PC-3 (cell line): ENCODE data around the gene ZMYM2. TPM values are rescaled to one million over a fixed set of nuclear protein-coding genes. Genes with fewer than 3 reads are reported as not detected.

Experiments used
- ATAC-seq: fragments of 200-7000 bp; cut with Tn5 transposase; 2 replicates; pipeline ENCODE4 v1.9.1; 2020; ENCODE audit warnings: mild to moderate bottlenecking, moderate library complexity
- BruUV-seq: library from RNA; stranded (reverse); fragments of 400-500 nt; replicated peaks from 2 replicates; lab custom pipeline; 2021; lab: Mats Ljungman, UMichigan
- CTCF ChIA-PET: fragments of 300-600 bp; sonication (Branson Sonifier 250); formaldehyde crosslinking; loops from one replicate; lab custom pipeline; 2022; ENCODE audit warnings: antibody characterized with exemption; lab: Charles Lee
- POLR2A ChIA-PET: fragments of 300-600 bp; sonication (Branson Sonifier 250); formaldehyde crosslinking; loops from one replicate; lab custom pipeline; 2022; ENCODE audit warnings: antibody characterized with exemption; ENCODE audit not compliant: unreplicated experiment; lab: Charles Lee
- DNase-seq: peaks from one replicate; pipeline ENCODE4 v3.0.0-alpha.2; 2015
- H2AFZ ChIP-seq: fragments of 300-600 bp; sonication (generic); 2 replicates; pipeline ENCODE4 v1.6.0; 2016; ENCODE audit warnings: antibody characterized with exemption, low read length
- H3F3A ChIP-seq: fragments of 300-600 bp; sonication (generic); one replicate; pipeline ENCODE4 v1.6.0; 2017; ENCODE audit warnings: antibody characterized with exemption, low read length, control low read depth, mild to moderate bottlenecking; ENCODE audit not compliant: unreplicated experiment
- H3K27ac ChIP-seq: fragments of 300-600 bp; sonication (generic); 2 replicates; pipeline ENCODE4 v1.5.1; 2016; ENCODE audit warnings: mild to moderate bottlenecking, low read length
- H3K27me3 ChIP-seq: fragments of 300-600 bp; sonication (generic); 2 replicates; pipeline ENCODE4 v1.6.1; 2016; ENCODE audit warnings: low read length, mixed read lengths
- H3K36me3 ChIP-seq: fragments of 300-600 bp; sonication (generic); 2 replicates; pipeline ENCODE4 v1.6.1; 2016; ENCODE audit warnings: low read depth, mixed run types, low read length, mixed read lengths
- H3K4me1 ChIP-seq: fragments of 300-600 bp; sonication (generic); 2 replicates; pipeline ENCODE4 v1.5.1; 2016; ENCODE audit warnings: low read length; ENCODE audit not compliant: insufficient read depth
- H3K4me2 ChIP-seq: fragments of 300-600 bp; sonication (generic); 2 replicates; pipeline ENCODE4 v1.6.0; 2016; ENCODE audit warnings: low read length
- H3K4me3 ChIP-seq: fragments of 300-600 bp; sonication (generic); 2 replicates; pipeline ENCODE4 v1.5.1; 2016; ENCODE audit warnings: mild to moderate bottlenecking, low read length, mixed read lengths
- H3K79me2 ChIP-seq: fragments of 300-600 bp; sonication (generic); 2 replicates; pipeline ENCODE4 v1.6.1; 2017; ENCODE audit warnings: low read length, mixed read lengths
- H3K9ac ChIP-seq: fragments of 300-600 bp; sonication (generic); 2 replicates; pipeline ENCODE4 v1.6.0; 2016; ENCODE audit warnings: mild to moderate bottlenecking, low read length
- H3K9me2 ChIP-seq: fragments of 300-600 bp; sonication (generic); replicated peaks from 2 replicates; pipeline ENCODE4 v1.6.1; 2016; ENCODE audit warnings: mixed run types, low read length, mixed read lengths
- H3K9me3 ChIP-seq: fragments of 300-600 bp; sonication (generic); 2 replicates; pipeline ENCODE4 v1.6.1; 2016; ENCODE audit warnings: low read length, mixed read lengths
- H4K20me1 ChIP-seq: fragments of 300-600 bp; sonication (generic); 2 replicates; pipeline ENCODE4 v1.6.1; 2016; ENCODE audit warnings: low read length, mixed read lengths
- EZH2 ChIP-seq: fragments of 300-600 bp; sonication (generic); IDR thresholded peaks from one replicate; pipeline ENCODE4 v1.6.1; 2017; ENCODE audit warnings: antibody characterized with exemption, mild to moderate bottlenecking, low read length; ENCODE audit not compliant: unreplicated experiment
- EZH2phosphoT487 ChIP-seq: fragments of 300-600 bp; sonication (generic); IDR thresholded peaks from 2 replicates; pipeline ENCODE4 v1.6.1; 2018; ENCODE audit warnings: mild to moderate bottlenecking, antibody characterized with exemption, low read length, borderline replicate concordance
- intact Hi-C: fragments of 100-400 bp; cut with micrococcal nuclease; formaldehyde crosslinking; loops from 2 replicates; pipeline ENCODE4 v1.9.0; 2023
- total RNA-seq: library from RNA; depleted of rRNA; stranded (reverse); fragments of >200 nt; gene quantifications from 2 replicates; pipeline ENCODE4 v1.2.3, GENCODE V29; 2014
- TF ChIP-seq, protein P1 (sequence below): fragments of 300-600 bp; sonication (generic); conservative IDR thresholded peaks from 2 replicates; pipeline ENCODE4 v1.5.1; 2017; ENCODE audit warnings: antibody characterized with exemption, low read depth, mild to moderate bottlenecking, low read length

The ZMYM2 gene
- total RNA-seq, 1 experiment from 2014 or later: 34.7 TPM

DNA sequence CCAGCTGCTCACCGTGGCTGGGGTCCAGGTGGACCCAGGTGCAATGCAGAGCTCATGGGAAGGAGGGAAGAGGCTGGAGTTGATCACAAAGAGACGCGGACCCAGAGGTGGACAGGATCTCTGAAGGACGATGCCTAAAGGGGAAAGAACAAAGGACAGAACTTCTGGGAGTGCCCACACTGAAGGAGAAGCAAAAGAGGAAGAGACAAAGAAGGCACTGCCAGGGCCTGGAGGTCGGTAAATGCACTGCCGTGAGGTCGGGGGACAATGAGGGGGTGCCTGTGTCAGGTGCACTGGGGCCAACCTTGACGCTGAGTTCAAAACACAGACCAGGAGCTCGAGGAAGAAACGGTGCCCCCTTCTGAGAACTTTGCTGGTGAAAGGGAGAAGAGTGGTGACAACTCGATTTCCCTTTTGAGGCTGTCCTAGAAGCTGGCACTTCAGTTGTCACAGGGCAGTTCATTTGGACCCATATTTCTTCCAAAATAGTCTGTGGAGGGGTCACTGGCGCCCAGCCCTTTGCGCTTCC, 146.7 kb downstream of the ZMYM2 start:
- Histone ChIP-seq H2AFZ (no peak overlapping the region), H3K4me1 (peaks cover 14% of the 10 kb centered on the region), H3K79me2 (no peaks in the 10 kb centered on the region), H3K27ac (no peak overlapping the region), H3K9me2 (no peaks in the 10 kb centered on the region), H3K4me3 (no peak overlapping the region), H3K9ac (no peak overlapping the region), H3K27me3 (no peaks in the 10 kb centered on the region), H4K20me1 (no peaks in the 10 kb centered on the region), H3K9me3 (no peaks in the 10 kb centered on the region), H3F3A (no peaks in the 10 kb centered on the region), H3K4me2 (no peak overlapping the region), H3K36me3 (no peaks in the 10 kb centered on the region)
- POLR2A ChIA-PET: no interaction called here
- TF ChIP-seq EZH2 (no peak), EZH2phosphoT487 (no peak)
- TF ChIP-seq, protein P1, sequence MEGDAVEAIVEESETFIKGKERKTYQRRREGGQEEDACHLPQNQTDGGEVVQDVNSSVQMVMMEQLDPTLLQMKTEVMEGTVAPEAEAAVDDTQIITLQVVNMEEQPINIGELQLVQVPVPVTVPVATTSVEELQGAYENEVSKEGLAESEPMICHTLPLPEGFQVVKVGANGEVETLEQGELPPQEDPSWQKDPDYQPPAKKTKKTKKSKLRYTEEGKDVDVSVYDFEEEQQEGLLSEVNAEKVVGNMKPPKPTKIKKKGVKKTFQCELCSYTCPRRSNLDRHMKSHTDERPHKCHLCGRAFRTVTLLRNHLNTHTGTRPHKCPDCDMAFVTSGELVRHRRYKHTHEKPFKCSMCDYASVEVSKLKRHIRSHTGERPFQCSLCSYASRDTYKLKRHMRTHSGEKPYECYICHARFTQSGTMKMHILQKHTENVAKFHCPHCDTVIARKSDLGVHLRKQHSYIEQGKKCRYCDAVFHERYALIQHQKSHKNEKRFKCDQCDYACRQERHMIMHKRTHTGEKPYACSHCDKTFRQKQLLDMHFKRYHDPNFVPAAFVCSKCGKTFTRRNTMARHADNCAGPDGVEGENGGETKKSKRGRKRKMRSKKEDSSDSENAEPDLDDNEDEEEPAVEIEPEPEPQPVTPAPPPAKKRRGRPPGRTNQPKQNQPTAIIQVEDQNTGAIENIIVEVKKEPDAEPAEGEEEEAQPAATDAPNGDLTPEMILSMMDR: no peak
- no TSS peak for BruUV-seq
- DNase-seq: no peak
- intact Hi-C loops: no loop called here
- CTCF ChIA-PET: no interaction called here
- ATAC-seq: no peak

DNA sequence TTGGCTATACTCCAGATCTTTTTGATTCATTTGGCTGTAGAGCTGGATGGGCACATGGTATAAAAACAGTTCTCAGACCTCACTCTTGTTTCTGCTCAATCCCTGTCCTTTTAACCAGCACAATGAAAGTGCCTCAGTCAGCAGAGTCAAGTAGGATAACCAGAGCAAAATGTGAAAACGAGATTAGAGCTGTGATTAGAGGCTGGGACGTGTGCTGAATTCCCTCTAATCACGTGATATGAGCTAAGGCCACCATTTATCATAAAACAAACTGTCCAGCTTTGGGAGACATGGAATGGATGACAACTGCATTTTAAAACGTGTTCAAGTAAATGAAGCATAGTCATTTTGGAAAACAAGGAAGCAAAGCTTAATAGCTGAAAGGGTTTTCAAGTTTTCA, 148.2 kb downstream of the ZMYM2 start:
- no peak overlapping the region for H3K27ac ChIP-seq
- BruUV-seq: no TSS peak
- POLR2A ChIA-PET: no interaction called here
- H2AFZ ChIP-seq: no peak overlapping the region
- H4K20me1 ChIP-seq: no peaks in the 10 kb centered on the region
- TF ChIP-seq EZH2 (no peak), EZH2phosphoT487 (no peak)
- TF ChIP-seq, protein P1: no peak
- H3K36me3 ChIP-seq: no peaks in the 10 kb centered on the region
- H3K4me3 ChIP-seq: no peak overlapping the region
- intact Hi-C loops: no loop called here
- no peaks in the 10 kb centered on the region for H3K9me3 ChIP-seq
- no peak overlapping the region for H3K9ac ChIP-seq
- CTCF ChIA-PET: interaction anchor here (0.5 kb wide), 1 partner anchor 758 kb away, joined by 4 read pairs; no protein-coding TSS in a partner anchor
- DNase-seq (no peak), ATAC-seq (no peak)
- H3K79me2 ChIP-seq: no peaks in the 10 kb centered on the region
- no peak overlapping the region for H3K4me2 ChIP-seq
- no peaks in the 10 kb centered on the region for H3F3A ChIP-seq
- H3K27me3 ChIP-seq: no peaks in the 10 kb centered on the region
- H3K9me2 ChIP-seq: no peaks in the 10 kb centered on the region
- peaks cover 6% of the 10 kb centered on the region for H3K4me1 ChIP-seq

DNA sequence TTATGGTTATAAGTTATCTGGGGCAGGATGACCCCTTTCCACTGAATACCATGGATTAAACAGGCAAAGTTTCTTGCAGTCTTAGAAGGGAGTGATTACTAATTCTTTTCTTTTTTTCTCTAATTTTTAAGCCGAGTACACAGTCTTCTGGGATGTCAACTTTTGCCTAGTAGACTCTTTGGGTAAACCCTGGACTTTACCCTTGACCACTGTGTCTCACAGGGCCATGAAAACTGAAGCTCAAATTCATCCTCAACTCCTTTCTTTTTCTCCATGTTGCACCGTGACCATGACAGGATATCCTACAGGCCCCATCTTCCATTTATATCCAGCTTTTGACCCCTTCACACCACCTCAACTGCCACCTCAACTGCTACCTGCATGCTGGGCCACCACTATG, 150.5 kb downstream of the ZMYM2 start:
- BruUV-seq: no TSS peak
- Histone ChIP-seq H3K27me3 (no peaks in the 10 kb centered on the region), H3K4me3 (no peak overlapping the region), H3F3A (no peaks in the 10 kb centered on the region), H3K9ac (no peak overlapping the region), H2AFZ (no peak overlapping the region), H3K9me2 (no peaks in the 10 kb centered on the region), H3K27ac (no peak overlapping the region), H3K36me3 (no peaks in the 10 kb centered on the region), H3K79me2 (no peaks in the 10 kb centered on the region), H3K4me2 (no peak overlapping the region), H3K4me1 (no peaks in the 10 kb centered on the region), H4K20me1 (no peaks in the 10 kb centered on the region), H3K9me3 (no peaks in the 10 kb centered on the region)
- ATAC-seq: no peak
- DNase-seq: no peak
- intact Hi-C loops: no loop called here
- POLR2A ChIA-PET: no interaction called here
- CTCF ChIA-PET: no interaction called here
- TF ChIP-seq, protein P1: no peak
- no peak for TF ChIP-seq EZH2
